Esophagus squamous epithelium (tissue), 5 donors: ENCODE data around the gene MAP7D1. TPM values are rescaled to one million over a fixed set of nuclear protein-coding genes. Genes with fewer than 3 reads are reported as not detected.

Experiments used
- DNase-seq: peaks from one replicate; lab custom pipeline; 2025; lab: John Stamatoyannopoulos, UW
- H3K27ac ChIP-seq, 4 donors: fragments of 200-600 bp; sonication (generic); one replicate each; pipeline ENCODE4 v1.5.1; 2016 to 2019; ENCODE audit warnings: mild to moderate bottlenecking in 1 of 4
- H3K27me3 ChIP-seq, 4 donors: fragments of 200-600 bp; sonication (generic); 1 replicate in 3 of 4; 2 replicates in 1 of 4; pipeline versions ENCODE4 v1.5.1 to v1.6.0; 2017 to 2021; ENCODE audit warnings: antibody characterized with exemption in 1 of 4
- H3K36me3 ChIP-seq, 3 donors: fragments of 200-600 bp; sonication (generic); one replicate each; pipeline ENCODE4 v1.5.1; 2016 to 2019
- H3K4me1 ChIP-seq, 3 donors: fragments of 200-600 bp; sonication (generic); one replicate each; pipeline ENCODE4 v1.5.1; 2017 to 2019
- H3K4me3 ChIP-seq, 4 donors: fragments of 200-600 bp; sonication (generic); 1 replicate in 3 of 4; 2 replicates in 1 of 4; pipeline ENCODE4 v1.5.1; 2016 to 2019; ENCODE audit warnings: mild to moderate bottlenecking in 2 of 4, moderate library complexity in 1 of 4
- H3K9me3 ChIP-seq, 3 donors: fragments of 200-600 bp; sonication (generic); one replicate each; pipeline ENCODE4 v1.5.1; 2016 to 2019
- CTCF ChIP-seq, 6 experiments: fragments of 450-650 bp in 4 of 6; fragments of 200-600 bp in 2 of 6; sonication (generic) in 2 of 6; IDR thresholded peaks; one replicate each; pipeline ENCODE4 v1.5.1; 2016 to 2019; ENCODE audit warnings: antibody characterized with exemption in 6 of 6, mild to moderate bottlenecking in 4 of 6, moderate library complexity in 4 of 6
- POLR2A ChIP-seq, 4 donors: fragments of 450-650 bp; IDR thresholded peaks; one replicate each; pipeline ENCODE4 v1.6.1; 2017; ENCODE audit warnings: antibody characterized with exemption in 4 of 4, mild to moderate bottlenecking in 4 of 4, moderate library complexity in 3 of 4
- WGBS, 2 donors: methylation state at CpG; one replicate each; pipeline ENCODE4 v1.1.5; 2018; 5-methylcytosine and 5-hydroxymethylcytosine counted together
- intact Hi-C: fragments of 100-400 bp; cut with DNase I; formaldehyde crosslinking; loops from one replicate; pipeline ENCODE4 v1.15.0; 2022
- total RNA-seq, 4 donors: library from RNA; depleted of rRNA; stranded (reverse); fragments of >200 nt; gene quantifications; one replicate each; pipeline ENCODE4 v1.1.0, GENCODE V29; 2016
- donor health status: DM: yes; HTN: yes; CAD: no.

Gene MAP7D1
- total RNA-seq, 4 donors from 2014 or later = 59.4 to 180 (median 92.9) TPM

- no peaks in the 10 kb centered on the region for H3K36me3 ChIP-seq
- no peaks in the 10 kb centered on the region for H3K27me3 ChIP-seq
- DNase-seq = no peak
- H3K4me3 ChIP-seq = no peak overlapping the region
- TF ChIP-seq POLR2A (IDR thresholded peaks at IDR 0.05) (no peak), CTCF (IDR thresholded peaks at IDR 0.05) (no peak)
- peaks cover 0 to 39% (median 14%) of the 10 kb centered on the region in 3 donors for H3K4me1 ChIP-seq
- H3K27ac ChIP-seq = peak overlapping the region in 1 of 4 donors; percentile 66
- 79 to 89% methylated on average over 3 of the region's 3 CpGs for WGBS, 2 donors
- intact Hi-C loops = loop anchor here (10.0 kb wide), 1 partner anchor 68 kb away; no protein-coding TSS in a partner anchor
- H3K9me3 ChIP-seq = no peaks in the 10 kb centered on the region
Observed at GRCh38 chr1:36206323-36206858, 50.4 kb downstream of the MAP7D1 start.

- DNase-seq = no peak
- intact Hi-C loops = loop anchor here (10.0 kb wide), 1 partner anchor 67 kb away; no protein-coding TSS in a partner anchor
- no peaks in the 10 kb centered on the region for H3K9me3 ChIP-seq
- no peaks in the 10 kb centered on the region for H3K27me3 ChIP-seq
- TF ChIP-seq POLR2A (IDR thresholded peaks at IDR 0.05) (no peak), CTCF (IDR thresholded peaks at IDR 0.05) (no peak)
- no peak overlapping the region for H3K4me3 ChIP-seq
- WGBS, 2 donors = 17 to 27% methylated on average over 1 to 4 of the region's 6 CpGs
- peak overlapping the region in 3 of 4 donors; percentile 27 to 68 (median 66) for H3K27ac ChIP-seq
- H3K36me3 ChIP-seq = no peaks in the 10 kb centered on the region
- peaks cover 0 to 43% (median 14%) of the 10 kb centered on the region in 3 donors for H3K4me1 ChIP-seq
Observed at GRCh38 chr1:36207339-36207738, 51.4 kb downstream of the MAP7D1 start.

GRCh38 chr1:36208978-36209703 is 53.2 kb downstream of the MAP7D1 start:
- TF ChIP-seq POLR2A (IDR thresholded peaks at IDR 0.05) = no peak
- Histone ChIP-seq H3K4me3 (no peak overlapping the region), H3K27me3 (no peaks in the 10 kb centered on the region), H3K36me3 (no peaks in the 10 kb centered on the region), H3K27ac (peak overlapping the region in 2 of 4 donors; percentile 60 to 68), H3K4me1 (peaks cover 0 to 39% (median 11%) of the 10 kb centered on the region in 3 donors), H3K9me3 (no peaks in the 10 kb centered on the region)
- WGBS, 2 donors = 60 to 71% methylated on average over 6 of the region's 6 CpGs
- intact Hi-C loops = loop anchor here (10.0 kb wide), 1 partner anchor 66 kb away; no protein-coding TSS in a partner anchor
- DNase-seq = no peak

GRCh38 chr1:36211307-36211706 is 55.3 kb downstream of the MAP7D1 start:
- H3K4me1 ChIP-seq = peaks cover 0 to 32% (median 6%) of the 10 kb centered on the region in 3 donors
- H3K36me3 ChIP-seq = no peaks in the 10 kb centered on the region
- H3K4me3 ChIP-seq = no peak overlapping the region
- no peaks in the 10 kb centered on the region for H3K9me3 ChIP-seq
- 90 to 100% methylated on average over 3 of the region's 3 CpGs for WGBS, 2 donors
- TF ChIP-seq POLR2A (IDR thresholded peaks at IDR 0.05) = no peak
- no peak for TF ChIP-seq CTCF (IDR thresholded peaks at IDR 0.05)
- H3K27ac ChIP-seq = peak overlapping the region in 3 of 4 donors; percentile 22 to 50 (median 36)
- intact Hi-C loops = no loop called here
- no peaks in the 10 kb centered on the region for H3K27me3 ChIP-seq
- no peak for DNase-seq

- WGBS, 2 donors = 44 to 83% methylated on average over 2 of the region's 2 CpGs
- no peak overlapping the region for H3K4me3 ChIP-seq
- no peaks in the 10 kb centered on the region for H3K9me3 ChIP-seq
- no peaks in the 10 kb centered on the region for H3K36me3 ChIP-seq
- peaks cover 0 to 27% (median 6%) of the 10 kb centered on the region in 3 donors for H3K4me1 ChIP-seq
- no peak for DNase-seq
- H3K27ac ChIP-seq = peak overlapping the region in 3 of 4 donors; percentile 22 to 50 (median 36)
- TF ChIP-seq POLR2A (IDR thresholded peaks at IDR 0.05) (no peak), CTCF (IDR thresholded peaks at IDR 0.05) (no peak)
- intact Hi-C loops = no loop called here
- no peaks in the 10 kb centered on the region for H3K27me3 ChIP-seq
Observed at GRCh38 chr1:36211841-36212240, 55.9 kb downstream of the MAP7D1 start.
